AG20443 (cell line): ENCODE results near the gene FOXC2.

Source experiments
- DNase-seq: peaks from one replicate; pipeline ENCODE4 v3.0.0; 2012; ENCODE audit warnings: low spot score, mixed read lengths

FOXC2 gene

DNA sequence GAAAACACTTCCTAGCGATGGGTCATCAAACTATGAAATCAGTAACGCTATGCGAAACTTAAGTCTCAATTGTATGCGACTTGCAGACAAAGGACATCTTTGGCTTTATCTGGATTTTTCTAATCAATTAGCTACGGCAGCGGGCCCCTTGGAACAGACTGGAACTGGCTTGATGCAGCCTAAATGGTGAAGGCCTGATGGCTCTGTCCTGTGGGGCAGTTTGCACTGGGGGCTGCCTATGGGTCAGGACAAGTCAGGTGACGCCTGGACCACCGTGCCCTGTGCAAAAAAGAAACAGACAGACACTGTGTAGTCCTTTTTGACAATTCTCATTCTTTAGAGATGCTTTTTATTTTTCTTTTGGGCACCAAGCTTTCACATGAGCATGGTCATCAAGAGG lies 33.6 kb upstream of the FOXC2 start:
- no peak for DNase-seq

DNA sequence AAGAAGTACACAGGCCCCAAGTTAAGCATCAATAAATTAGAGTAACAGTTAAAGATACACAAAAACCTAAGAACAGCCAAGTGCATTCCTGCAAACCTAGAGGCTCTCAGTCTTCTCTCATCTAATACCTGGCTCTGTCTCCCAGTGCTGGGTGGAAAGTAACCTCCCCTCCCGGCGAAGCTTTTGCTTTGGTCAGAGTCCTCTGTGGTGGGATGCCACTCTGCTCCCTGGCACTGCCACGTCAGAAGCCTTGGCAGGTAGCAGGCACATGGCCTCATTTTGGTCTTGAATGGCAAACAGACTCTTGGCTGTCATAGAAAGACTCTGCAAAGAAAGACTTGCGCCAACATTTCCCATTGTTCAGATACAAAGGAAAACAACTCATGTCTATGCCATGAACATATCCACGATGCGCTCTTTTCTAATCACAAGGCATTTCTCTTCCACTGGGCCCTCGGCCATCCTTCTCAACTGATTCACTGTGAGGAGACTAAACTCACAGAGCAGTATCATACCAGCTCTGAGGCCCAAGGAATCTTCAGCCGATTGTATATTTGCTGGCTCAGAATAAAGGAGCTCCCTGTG lies 32.8 kb upstream of the FOXC2 start:
- DNase-seq = no peak

DNA sequence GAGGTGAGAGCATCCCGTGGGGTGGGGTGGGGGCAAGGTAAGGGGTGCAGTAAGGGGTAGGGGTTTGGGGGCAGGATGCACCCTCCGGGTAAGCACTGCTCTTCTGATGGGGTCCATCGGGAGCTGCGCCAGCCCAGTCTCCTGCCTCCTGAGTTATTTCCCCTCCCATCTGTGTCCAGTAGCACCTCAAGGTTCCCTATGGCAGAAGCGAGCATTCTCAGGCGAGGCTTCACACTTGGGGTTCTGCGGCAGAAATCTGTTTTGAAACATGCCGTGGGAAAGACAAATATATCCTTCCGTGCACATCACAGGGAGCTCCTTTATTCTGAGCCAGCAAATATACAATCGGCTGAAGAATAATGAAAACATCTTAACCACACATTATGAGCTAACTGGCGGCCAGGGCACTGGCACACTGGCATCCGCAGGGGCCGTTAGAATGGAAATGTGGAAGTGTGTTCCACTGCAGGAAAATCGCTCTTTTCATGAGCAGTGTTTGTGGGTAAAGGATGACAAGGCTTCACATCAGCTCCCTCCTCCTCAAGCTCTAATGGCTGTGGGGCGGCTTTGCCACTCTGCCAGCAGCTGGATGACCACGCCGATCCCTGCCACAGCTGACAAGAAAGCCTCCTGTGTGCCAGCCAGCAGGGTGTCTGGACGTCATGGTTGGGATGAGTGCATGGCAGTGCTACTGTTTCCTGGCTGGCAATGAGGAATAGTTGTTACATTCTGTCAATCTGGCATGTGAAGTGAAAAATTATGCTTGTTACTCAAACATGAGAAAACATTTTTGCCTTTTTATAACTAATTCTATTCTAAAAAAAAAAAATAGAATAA lies 31.6 kb upstream of the FOXC2 start:
- no peak for DNase-seq

- DNase-seq = no peak
Measured at GRCh38 chr16:86536621-86537020, 30.0 kb upstream of the FOXC2 start.

DNA sequence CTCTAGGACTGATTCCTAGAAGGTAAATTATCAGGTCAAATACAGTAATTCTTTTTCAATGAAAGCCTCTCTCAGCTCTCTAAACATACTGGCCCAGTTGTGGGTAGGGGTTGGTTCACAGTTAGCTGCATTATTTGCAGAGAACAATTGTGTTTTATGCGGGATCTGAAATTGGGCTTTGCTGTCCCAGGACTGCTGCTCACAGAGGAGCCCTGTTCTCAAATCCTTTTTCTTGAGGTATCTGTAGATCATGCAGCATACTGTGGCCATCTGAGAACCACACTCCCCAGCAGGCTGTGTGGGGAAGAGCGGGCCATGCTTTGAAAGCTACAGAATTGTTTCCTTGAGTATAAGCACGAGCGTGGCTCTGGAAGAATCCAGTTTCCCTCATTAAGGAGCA lies 29.1 kb upstream of the FOXC2 start:
- no peak for DNase-seq

DNA sequence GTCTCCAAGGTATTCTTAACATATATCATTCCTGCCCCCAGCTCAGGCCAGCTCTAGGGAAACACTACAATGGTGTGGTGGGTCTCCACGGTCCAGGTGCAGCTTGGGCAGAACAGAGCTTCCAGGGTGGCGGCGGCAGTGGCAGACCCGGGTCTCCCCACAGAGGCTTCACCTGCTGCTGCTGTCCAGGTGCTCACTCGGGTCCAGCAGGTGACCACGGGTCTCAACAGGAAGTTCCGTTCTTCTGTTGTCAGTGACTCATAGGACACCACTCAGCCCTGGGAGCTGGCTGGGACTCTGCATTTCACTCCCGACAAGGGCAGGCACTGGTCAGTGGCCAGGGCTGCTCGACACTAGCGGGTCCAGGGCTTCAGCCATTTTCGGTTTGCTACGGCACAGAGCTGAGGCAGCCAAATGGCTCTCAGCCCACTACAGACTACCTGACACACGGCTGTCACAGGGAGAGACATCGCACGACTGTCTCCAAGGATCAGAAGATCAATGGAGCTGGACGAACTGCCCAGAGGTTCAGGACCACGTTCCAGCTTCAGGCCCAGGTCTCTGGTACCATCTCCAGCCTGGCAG lies 28.3 kb upstream of the FOXC2 start:
- no peak for DNase-seq

- no peak for DNase-seq
Measured at GRCh38 chr16:86540894-86541293, 25.7 kb upstream of the FOXC2 start.

- DNase-seq = no peak
Measured at GRCh38 chr16:86541560-86541959, 25.1 kb upstream of the FOXC2 start.

- DNase-seq = no peak
Measured at GRCh38 chr16:86542756-86543750, 23.6 kb upstream of the FOXC2 start.

DNA sequence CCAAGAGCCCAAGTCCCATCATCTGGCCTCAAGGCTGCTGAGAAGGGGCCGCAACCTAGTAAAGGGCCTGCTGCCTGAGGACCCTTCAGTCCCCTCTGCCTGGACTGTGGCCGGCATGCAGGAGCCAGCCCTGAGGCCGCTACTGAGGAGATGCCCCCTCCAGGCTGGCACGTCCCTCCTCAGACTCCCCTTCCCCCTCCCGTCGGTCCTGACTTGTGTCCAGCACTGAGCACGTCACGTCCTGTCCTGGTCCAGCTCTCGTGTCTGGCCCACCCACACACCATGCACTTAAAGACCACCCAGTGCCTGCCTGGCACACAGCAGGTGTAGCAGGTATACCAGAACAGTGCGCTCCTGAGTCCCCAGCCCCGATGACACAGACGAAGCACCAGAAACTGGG lies 21.1 kb upstream of the FOXC2 start:
- no peak for DNase-seq

- no peak for DNase-seq
Measured at GRCh38 chr16:86545954-86546637, 20.5 kb upstream of the FOXC2 start.

DNA sequence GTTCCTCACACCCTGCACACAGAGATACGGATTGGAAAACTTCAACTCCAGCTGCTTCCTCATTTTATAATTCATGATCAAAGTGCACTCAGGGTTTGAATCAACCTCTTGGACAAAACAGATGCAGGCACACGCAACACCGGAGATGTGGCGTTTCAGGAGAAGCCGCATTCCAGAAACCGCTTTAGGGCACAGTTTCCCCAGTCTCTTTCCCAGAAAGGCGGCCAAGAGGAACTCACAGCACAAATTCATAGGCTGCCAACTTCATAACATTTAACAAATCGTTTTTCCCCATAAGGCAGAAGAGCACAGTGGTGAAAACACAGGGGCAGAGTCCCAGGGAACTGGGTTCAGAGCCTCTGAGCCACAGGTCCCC lies 20.0 kb upstream of the FOXC2 start:
- DNase-seq = no peak

- no peak for DNase-seq
Measured at GRCh38 chr16:86547286-86547685, 19.3 kb upstream of the FOXC2 start.

- no peak for DNase-seq
Measured at GRCh38 chr16:86549076-86549892, 17.3 kb upstream of the FOXC2 start.

DNA sequence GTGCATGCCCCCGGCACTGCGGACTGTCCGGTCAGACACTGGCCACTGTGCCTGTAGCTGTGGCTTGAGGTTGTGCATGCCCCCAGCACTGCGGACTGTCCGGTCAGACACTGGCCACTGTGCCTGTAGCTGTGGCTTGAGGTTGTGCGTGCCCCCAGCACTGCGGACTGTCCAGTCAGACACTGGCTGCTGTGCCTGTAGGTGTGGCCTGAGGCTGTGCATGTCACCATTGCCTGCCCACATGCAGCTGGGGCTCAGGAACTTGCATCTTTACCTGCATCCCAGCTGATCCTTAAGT lies 16.8 kb upstream of the FOXC2 start:
- no peak for DNase-seq

- no peak for DNase-seq
Measured at GRCh38 chr16:86550281-86550680, 16.3 kb upstream of the FOXC2 start.

DNA sequence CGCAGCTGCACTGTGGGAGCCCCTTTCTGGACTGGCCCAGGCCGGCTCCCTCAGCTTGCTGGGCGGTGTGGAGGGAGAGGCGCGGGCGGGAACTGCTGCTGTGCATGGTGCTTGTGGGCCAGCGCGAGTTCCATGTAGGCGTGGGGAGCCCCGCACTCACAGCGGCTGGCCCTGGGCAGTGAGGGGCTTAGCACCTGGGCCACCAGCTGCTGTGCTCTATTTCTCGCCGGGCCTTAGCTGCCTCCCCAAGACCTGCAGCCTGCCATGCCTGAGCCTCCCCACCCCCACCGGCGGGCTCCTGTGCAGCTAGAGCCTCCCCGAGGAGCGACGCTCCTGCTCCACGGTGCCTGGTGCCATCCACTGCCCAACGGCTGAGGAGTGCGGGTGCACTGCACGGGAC lies 13.3 kb upstream of the FOXC2 start:
- no peak for DNase-seq

DNA sequence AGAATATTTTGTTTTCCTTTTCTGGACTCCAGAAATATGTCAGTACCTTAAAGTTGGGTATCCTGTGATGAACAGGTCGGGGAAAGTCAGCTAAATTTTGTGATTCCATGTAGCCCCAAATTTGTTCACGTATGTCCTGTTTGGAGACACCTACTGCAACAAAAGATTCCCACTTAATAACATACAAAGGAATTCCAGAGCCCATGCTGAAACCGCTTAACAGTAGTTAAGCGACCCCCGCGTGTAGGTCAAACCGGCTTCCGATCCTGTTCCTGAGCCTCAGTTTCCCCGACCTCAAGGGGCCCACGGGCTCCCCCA lies 12.1 kb upstream of the FOXC2 start:
- DNase-seq = no peak

GRCh38 chr16:86554917-86555703 lies 11.5 kb upstream of the FOXC2 start, which contains the start of gene MTHFSD:
Gene MTHFSD, minus strand, starts transcription at chr16:86555235. Its CDS starts 51 bp downstream, at chr16:86555184.
- peak; percentile 100 for DNase-seq

DNA sequence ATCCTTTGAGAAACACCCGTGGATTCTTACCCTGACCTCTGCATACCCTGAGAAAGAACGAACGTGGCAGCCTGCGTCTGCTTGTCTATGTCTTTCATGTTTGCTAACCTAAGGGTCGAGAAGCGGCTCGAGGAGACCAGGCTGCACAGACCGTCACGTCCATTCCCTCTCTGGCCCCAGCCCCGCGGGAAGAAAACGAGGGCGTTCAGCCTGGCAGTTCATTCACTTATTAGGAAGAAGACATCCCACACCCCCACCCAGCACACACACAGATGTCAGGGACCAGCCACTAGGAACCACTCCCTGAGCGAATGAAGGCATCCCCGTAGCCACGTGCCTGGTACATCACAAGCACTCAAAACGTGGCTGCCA lies 10.9 kb upstream of the FOXC2 start:
- DNase-seq = peak; percentile 24
